ENCODE results near the gene HFE. TPM values are rescaled to one million over a fixed set of nuclear protein-coding genes. Genes with fewer than 3 reads are reported as not detected.
"Not testable (repeated sequence)": the region's sequence is repeated elsewhere in the genome, so short reads cannot be mapped to it uniquely, and the experiment has no call there.

Gene HFE, protein sequence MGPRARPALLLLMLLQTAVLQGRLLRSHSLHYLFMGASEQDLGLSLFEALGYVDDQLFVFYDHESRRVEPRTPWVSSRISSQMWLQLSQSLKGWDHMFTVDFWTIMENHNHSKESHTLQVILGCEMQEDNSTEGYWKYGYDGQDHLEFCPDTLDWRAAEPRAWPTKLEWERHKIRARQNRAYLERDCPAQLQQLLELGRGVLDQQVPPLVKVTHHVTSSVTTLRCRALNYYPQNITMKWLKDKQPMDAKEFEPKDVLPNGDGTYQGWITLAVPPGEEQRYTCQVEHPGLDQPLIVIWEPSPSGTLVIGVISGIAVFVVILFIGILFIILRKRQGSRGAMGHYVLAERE
- total RNA-seq (10 to 100 TPM in 1 of 2 donors, 1 to 10 TPM in 1; 5.6 to 17.9 TPM), polyA plus RNA-seq (1 to 10 TPM; 3.9 to 6.7 TPM)
- long read RNA-seq, donor 1, full-length matches to known transcripts: 1 of 7 reads
- long read RNA-seq, donor 1, partial matches to known transcripts: 5 of 7 reads
- long read RNA-seq, donor 1, other reads (novel, unspliced or antisense): 1 of 7 reads
- long read RNA-seq, donor 2, full-length matches to known transcripts: 1 of 2 reads
- long read RNA-seq, donor 2, partial matches to known transcripts: 0 of 2 reads
- long read RNA-seq, donor 2, other reads (novel, unspliced or antisense): 1 of 2 reads

DNA sequence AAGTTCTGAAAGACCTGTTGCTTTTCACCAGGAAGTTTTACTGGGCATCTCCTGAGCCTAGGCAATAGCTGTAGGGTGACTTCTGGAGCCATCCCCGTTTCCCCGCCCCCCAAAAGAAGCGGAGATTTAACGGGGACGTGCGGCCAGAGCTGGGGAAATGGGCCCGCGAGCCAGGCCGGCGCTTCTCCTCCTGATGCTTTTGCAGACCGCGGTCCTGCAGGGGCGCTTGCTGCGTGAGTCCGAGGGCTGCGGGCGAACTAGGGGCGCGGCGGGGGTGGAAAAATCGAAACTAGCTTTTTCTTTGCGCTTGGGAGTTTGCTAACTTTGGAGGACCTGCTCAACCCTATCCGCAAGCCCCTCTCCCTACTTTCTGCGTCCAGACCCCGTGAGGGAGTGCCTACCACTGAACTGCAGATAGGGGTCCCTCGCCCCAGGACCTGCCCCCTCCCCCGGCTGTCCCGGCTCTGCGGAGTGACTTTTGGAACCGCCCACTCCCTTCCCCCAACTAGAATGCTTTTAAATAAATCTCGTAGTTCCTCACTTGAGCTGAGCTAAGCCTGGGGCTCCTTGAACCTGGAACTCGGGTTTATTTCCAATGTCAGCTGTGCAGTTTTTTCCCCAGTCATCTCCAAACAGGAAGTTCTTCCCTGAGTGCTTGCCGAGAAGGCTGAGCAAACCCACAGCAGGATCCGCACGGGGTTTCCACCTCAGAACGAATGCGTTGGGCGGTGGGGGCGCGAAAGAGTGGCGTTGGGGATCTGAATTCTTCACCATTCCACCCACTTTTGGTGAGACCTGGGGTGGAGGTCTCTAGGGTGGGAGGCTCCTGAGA, at the start of gene HFE:
Gene HFE (plus strand): TSS at position 146 of the 832 bp plus-strand sequence. CDS start 12 bp downstream, at position 158.
- peak; percentile 85 for ATAC-seq (ENCODE audit: low FRiP score)
- H3K9me3 ChIP-seq (ENCODE audit: control insufficient read depth, low read length): no peaks in the 10 kb centered on the region
- H3K27ac ChIP-seq (ENCODE audit: low read depth in 1 of 2, low read length in 2 of 2): peak within 1 kb of the TSS; percentile 29 to 88
- peak within 1 kb of the TSS; percentile 62 to 85 for H3K4me3 ChIP-seq (ENCODE audit: low read length in 2 of 2)
- peaks cover 0 to 4% of the 10 kb centered on the region in 2 donors for H3K4me1 ChIP-seq (ENCODE audit: control insufficient read depth in 1 of 2, insufficient read depth in 2 of 2, low read length in 2 of 2)
- peak; percentile 73 to 87 for DNase-seq
- intact Hi-C loops (cut with DNase I): no loop called here
- no peaks in the 10 kb centered on the region for H3K27me3 ChIP-seq (ENCODE audit: control insufficient read depth in 1 of 2, insufficient read depth in 2 of 2, low read length in 1 of 2)
- WGBS, 2 donors: 1% methylated on average over 41 of the region's 41 CpGs
- no peaks in the 10 kb centered on the region for H3K36me3 ChIP-seq (ENCODE audit: control insufficient read depth in 1 of 2, insufficient read depth in 2 of 2, low read length in 1 of 2)

- H3K27ac ChIP-seq (ENCODE audit: low read depth in 1 of 2, low read length in 2 of 2): no peak overlapping the region
- no peak for DNase-seq
- no peaks in the 10 kb centered on the region for H3K9me3 ChIP-seq (ENCODE audit: control insufficient read depth, low read length)
- no peak overlapping the region for H3K4me3 ChIP-seq (ENCODE audit: low read length in 2 of 2)
- WGBS, 2 donors: 53 to 67% methylated on average over 1 of the region's 1 CpG
- no peak for ATAC-seq (ENCODE audit: low FRiP score)
- H3K36me3 ChIP-seq (ENCODE audit: control insufficient read depth in 1 of 2, insufficient read depth in 2 of 2, low read length in 1 of 2): no peaks in the 10 kb centered on the region
- intact Hi-C loops (cut with DNase I): no loop called here
- H3K27me3 ChIP-seq (ENCODE audit: control insufficient read depth in 1 of 2, insufficient read depth in 2 of 2, low read length in 1 of 2): no peaks in the 10 kb centered on the region
- H3K4me1 ChIP-seq (ENCODE audit: control insufficient read depth in 1 of 2, insufficient read depth in 2 of 2, low read length in 2 of 2): no peaks in the 10 kb centered on the region
Measured at GRCh38 chr6:26041946-26042345, 45.3 kb upstream of the HFE start.

GRCh38 chr6:26043384-26044139, 43.7 kb upstream of the HFE start:
- H3K9me3 ChIP-seq (ENCODE audit: control insufficient read depth, low read length): no peaks in the 10 kb centered on the region
- DNase-seq (peak; percentile 78 to 85), ATAC-seq (ENCODE audit: low FRiP score) (peak; percentile 95)
- WGBS, 2 donors: 0 to 1% methylated on average over 32 of the region's 32 CpGs
- H3K36me3 ChIP-seq (ENCODE audit: control insufficient read depth in 1 of 2, insufficient read depth in 2 of 2, low read length in 1 of 2): no peaks in the 10 kb centered on the region
- H3K4me1 ChIP-seq (ENCODE audit: control insufficient read depth in 1 of 2, insufficient read depth in 2 of 2, low read length in 2 of 2): no peaks in the 10 kb centered on the region
- no peaks in the 10 kb centered on the region for H3K27me3 ChIP-seq (ENCODE audit: control insufficient read depth in 1 of 2, insufficient read depth in 2 of 2, low read length in 1 of 2)
- H3K4me3 ChIP-seq (ENCODE audit: low read length in 2 of 2): peak overlapping the region; percentile 46 to 74
- peak overlapping the region; percentile 97 for H3K27ac ChIP-seq (ENCODE audit: low read depth in 1 of 2, low read length in 2 of 2)
- intact Hi-C loops (cut with DNase I): loop anchor here in 1 of 2 donors (1.0 kb wide), 1 partner anchor 13 kb away; a partner anchor contains a TSS

GRCh38 chr6:26044140-26045064, 42.8 kb upstream of the HFE start:
- Histone ChIP-seq H3K36me3 (ENCODE audit: control insufficient read depth in 1 of 2, insufficient read depth in 2 of 2, low read length in 1 of 2) (no peaks in the 10 kb centered on the region), H3K4me3 (ENCODE audit: low read length in 2 of 2) (peak overlapping the region; percentile 74 to 84), H3K9me3 (ENCODE audit: control insufficient read depth, low read length) (no peaks in the 10 kb centered on the region), H3K27ac (ENCODE audit: low read depth in 1 of 2, low read length in 2 of 2) (peak overlapping the region; percentile 69 to 97), H3K4me1 (ENCODE audit: control insufficient read depth in 1 of 2, insufficient read depth in 2 of 2, low read length in 2 of 2) (no peaks in the 10 kb centered on the region), H3K27me3 (ENCODE audit: control insufficient read depth in 1 of 2, insufficient read depth in 2 of 2, low read length in 1 of 2) (no peaks in the 10 kb centered on the region)
- 0 to 1% methylated on average over 40 of the region's 40 CpGs for WGBS, 2 donors
- ATAC-seq (ENCODE audit: low FRiP score) (peak; percentile 70), DNase-seq (peak in 1 of 2 donors; percentile 65)
- intact Hi-C loops (cut with DNase I): no loop called here

DNA sequence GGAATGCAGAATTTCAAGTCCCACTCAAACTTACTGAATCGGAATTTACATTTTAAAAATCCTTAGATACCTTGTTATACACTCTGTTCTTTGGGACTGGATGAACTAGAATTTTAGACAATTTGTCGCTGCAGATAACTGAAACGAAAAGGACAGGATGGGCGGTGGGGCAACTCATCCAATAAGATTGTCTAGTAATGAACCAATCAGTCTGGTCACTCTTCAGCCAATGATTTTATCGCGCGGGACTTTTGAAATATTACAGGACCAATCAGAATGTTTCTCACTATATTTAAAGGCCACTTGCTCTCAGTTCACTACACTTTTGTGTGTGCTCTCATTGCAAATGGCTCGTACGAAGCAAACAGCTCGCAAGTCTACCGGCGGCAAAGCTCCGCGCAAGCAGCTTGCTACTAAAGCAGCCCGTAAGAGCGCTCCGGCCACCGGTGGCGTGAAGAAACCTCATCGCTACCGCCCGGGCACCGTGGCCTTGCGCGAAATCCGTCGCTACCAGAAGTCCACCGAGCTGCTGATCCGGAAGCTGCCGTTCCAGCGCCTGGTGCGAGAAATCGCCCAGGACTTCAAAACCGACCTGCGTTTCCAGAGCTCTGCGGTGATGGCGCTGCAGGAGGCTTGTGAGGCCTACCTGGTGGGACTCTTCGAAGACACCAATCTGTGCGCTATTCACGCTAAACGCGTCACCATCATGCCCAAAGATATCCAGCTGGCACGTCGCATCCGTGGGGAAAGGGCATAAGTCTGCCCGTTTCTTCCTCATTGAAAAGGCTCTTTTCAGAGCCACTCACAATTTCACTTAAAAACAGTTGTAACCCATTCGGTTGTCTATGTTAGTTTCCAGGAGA, 41.9 kb upstream of the HFE start:
- no peaks in the 10 kb centered on the region for H3K27me3 ChIP-seq (ENCODE audit: control insufficient read depth in 1 of 2, insufficient read depth in 2 of 2, low read length in 1 of 2)
- no peaks in the 10 kb centered on the region for H3K4me1 ChIP-seq (ENCODE audit: control insufficient read depth in 1 of 2, insufficient read depth in 2 of 2, low read length in 2 of 2)
- peak overlapping the region; percentile 74 to 84 for H3K4me3 ChIP-seq (ENCODE audit: low read length in 2 of 2)
- 1% methylated on average over 47 of the region's 47 CpGs for WGBS, 2 donors
- DNase-seq (peak; percentile 78 to 83), ATAC-seq (ENCODE audit: low FRiP score) (peak; percentile 90)
- intact Hi-C loops (cut with DNase I): no loop called here
- no peaks in the 10 kb centered on the region for H3K9me3 ChIP-seq (ENCODE audit: control insufficient read depth, low read length)
- peak overlapping the region; percentile 69 to 97 for H3K27ac ChIP-seq (ENCODE audit: low read depth in 1 of 2, low read length in 2 of 2)
- no peaks in the 10 kb centered on the region for H3K36me3 ChIP-seq (ENCODE audit: control insufficient read depth in 1 of 2, insufficient read depth in 2 of 2, low read length in 1 of 2)

DNA sequence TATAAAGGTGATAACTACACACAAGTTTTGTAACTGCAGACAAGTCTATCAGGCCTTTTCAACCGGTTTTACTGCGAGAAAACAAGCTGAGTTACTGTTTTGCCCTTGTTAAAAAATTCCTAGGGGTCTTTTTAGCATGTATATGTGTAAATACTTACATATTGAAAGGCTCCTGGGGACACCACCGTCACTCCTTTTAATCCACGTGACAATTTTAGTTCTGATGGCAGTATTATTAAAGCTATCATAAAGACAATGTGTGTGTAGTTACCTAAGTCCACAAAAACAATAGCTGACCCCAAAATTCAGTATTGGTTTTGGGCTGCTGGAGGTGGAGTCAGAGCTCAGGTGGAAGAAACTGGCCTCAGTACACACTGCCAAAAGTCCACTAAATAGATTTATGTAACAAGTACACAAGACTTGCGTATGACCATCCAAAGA, 41.3 kb upstream of the HFE start:
- Histone ChIP-seq H3K4me3 (ENCODE audit: low read length in 2 of 2) (no peak overlapping the region), H3K27ac (ENCODE audit: low read depth in 1 of 2, low read length in 2 of 2) (no peak overlapping the region), H3K4me1 (ENCODE audit: control insufficient read depth in 1 of 2, insufficient read depth in 2 of 2, low read length in 2 of 2) (no peaks in the 10 kb centered on the region), H3K27me3 (ENCODE audit: control insufficient read depth in 1 of 2, insufficient read depth in 2 of 2, low read length in 1 of 2) (no peaks in the 10 kb centered on the region), H3K9me3 (ENCODE audit: control insufficient read depth, low read length) (no peaks in the 10 kb centered on the region), H3K36me3 (ENCODE audit: control insufficient read depth in 1 of 2, insufficient read depth in 2 of 2, low read length in 1 of 2) (no peaks in the 10 kb centered on the region)
- intact Hi-C loops (cut with DNase I): no loop called here
- ATAC-seq (ENCODE audit: low FRiP score) (no peak), DNase-seq (no peak)
- WGBS, 2 donors: 41% methylated on average over 5 of the region's 5 CpGs

DNA sequence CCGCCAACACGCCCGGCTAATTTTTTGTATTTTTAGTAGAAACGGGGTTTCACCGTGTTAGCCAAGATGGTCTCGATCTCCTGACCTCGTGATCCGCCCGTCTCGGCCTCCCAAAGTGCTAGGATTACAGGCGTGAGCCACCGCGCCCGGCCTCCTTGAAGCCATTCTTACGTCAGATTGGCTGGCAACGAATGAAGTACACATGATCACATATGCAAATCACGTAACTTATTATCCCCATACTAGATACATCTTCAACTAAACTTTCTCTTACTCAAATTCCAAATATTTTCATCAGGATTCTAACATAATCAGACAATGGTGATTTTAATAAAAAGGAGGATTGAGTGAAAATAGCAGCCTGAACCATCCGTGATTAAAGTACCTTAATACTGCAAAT, 39.9 kb upstream of the HFE start:
- ATAC-seq (ENCODE audit: low FRiP score); intact Hi-C loops (cut with DNase I); H3K36me3 ChIP-seq (ENCODE audit: control insufficient read depth in 1 of 2, insufficient read depth in 2 of 2, low read length in 1 of 2); H3K4me3 ChIP-seq (ENCODE audit: low read length in 2 of 2); H3K27me3 ChIP-seq (ENCODE audit: control insufficient read depth in 1 of 2, insufficient read depth in 2 of 2, low read length in 1 of 2); H3K9me3 ChIP-seq (ENCODE audit: control insufficient read depth, low read length); H3K4me1 ChIP-seq (ENCODE audit: control insufficient read depth in 1 of 2, insufficient read depth in 2 of 2, low read length in 2 of 2); H3K27ac ChIP-seq (ENCODE audit: low read depth in 1 of 2, low read length in 2 of 2); DNase-seq: not testable (repeated sequence)
- 93 to 95% methylated on average over 11 to 13 of the region's 18 CpGs for WGBS, 2 donors
